H1 (cell line): ENCODE results near the gene LIMK2. TPM values are rescaled to one million over a fixed set of nuclear protein-coding genes. Genes with fewer than 3 reads are reported as not detected.

Experiments used
- CTCF ChIA-PET: fragments of 300-600 bp; sonication (Branson Sonifier 250); formaldehyde crosslinking; loops from one replicate; lab custom pipeline; 2021; ENCODE audit not compliant: partially characterized antibody; lab: Charles Lee
- POLR2A ChIA-PET: fragments of 300-600 bp; sonication (Branson Sonifier 250); formaldehyde crosslinking; loops from one replicate; lab custom pipeline; 2021; ENCODE audit warnings: inconsistent platforms; ENCODE audit not compliant: partially characterized antibody; lab: Charles Lee
- DNase-seq, 2 experiments: peaks; one replicate each; pipeline versions ENCODE4 v3.0.0 to v3.0.0-alpha.2; 2010 to 2022; ENCODE audit warnings: low spot score in 2 of 2, low read depth in 1 of 2, mixed read lengths in 1 of 2
- FAIRE-seq: peaks from 2 replicates; lab custom pipeline; 2011; peaks lifted over from hg19 to GRCh38; lab: Jason Lieb, UNC
- H2AFZ ChIP-seq: 2 replicates; pipeline ENCODE4 v1.8.1; 2012; ENCODE audit warnings: low read length, inconsistent platforms
- H2AK5ac ChIP-seq: 2 replicates; pipeline ENCODE4 v1.6.1; 2013; ENCODE audit warnings: low read depth, low read length
- H2BK120ac ChIP-seq: replicated peaks from 2 replicates; pipeline ENCODE3; 2013; ENCODE audit warnings: low read depth, low read length, inconsistent platforms
- H2BK12ac ChIP-seq: 2 replicates; pipeline ENCODE4 v1.6.1; 2013; ENCODE audit warnings: low read depth, low read length
- H2BK15ac ChIP-seq: 2 replicates; pipeline ENCODE4 v1.6.1; 2013; ENCODE audit warnings: low read length
- H2BK20ac ChIP-seq: 2 replicates; pipeline ENCODE4 v1.6.1; 2013; ENCODE audit warnings: low read length
- H2BK5ac ChIP-seq: 2 replicates; pipeline ENCODE4 v1.6.1; 2013; ENCODE audit warnings: low read depth, low read length
- H3K14ac ChIP-seq: 2 replicates; pipeline ENCODE4 v1.6.1; 2013; ENCODE audit warnings: inconsistent platforms; ENCODE audit not compliant: insufficient read length
- H3K18ac ChIP-seq: 2 replicates; pipeline ENCODE4 v1.6.1; 2013; ENCODE audit warnings: low read length; ENCODE audit errors: extremely low read depth
- H3K23ac ChIP-seq: 2 replicates; pipeline ENCODE4 v1.6.1; 2013; ENCODE audit warnings: inconsistent platforms; ENCODE audit not compliant: insufficient read length
- H3K23me2 ChIP-seq: 2 replicates; pipeline ENCODE4 v1.6.1; 2013; ENCODE audit warnings: low read depth, low read length
- H3K27ac ChIP-seq: 2 replicates; pipeline ENCODE4 v1.6.1; 2011; ENCODE audit warnings: low read depth, low read length, inconsistent platforms
- H3K27me3 ChIP-seq, 4 experiments: replicated peaks in 1 of 4; 1 replicate in 1 of 4; 2 replicates in 3 of 4; pipeline versions ENCODE4 v1.6.1 to v1.8.1; 2011 to 2013; ENCODE audit warnings: low read length in 3 of 4, mild to moderate bottlenecking in 3 of 4, inconsistent platforms in 2 of 4, mixed read lengths in 2 of 4, moderate library complexity in 1 of 4; ENCODE audit not compliant: control insufficient read depth in 3 of 4, insufficient read depth in 3 of 4; ENCODE audit errors: extremely low read depth in 1 of 4
- H3K36me3 ChIP-seq, 4 experiments: 2 replicates each; pipeline versions ENCODE4 v1.6.1 to v1.8.1; 2011 to 2013; ENCODE audit warnings: mild to moderate bottlenecking in 4 of 4, low read length in 3 of 4, moderate library complexity in 2 of 4, control low read depth in 1 of 4, inconsistent platforms in 1 of 4; ENCODE audit not compliant: insufficient read depth in 4 of 4, control insufficient read depth in 2 of 4
- H3K4ac ChIP-seq: replicated peaks from 2 replicates; pipeline ENCODE3; 2013; ENCODE audit warnings: low read length, low read depth, mixed read lengths, inconsistent platforms; ENCODE audit not compliant: insufficient read length
- H3K4me1 ChIP-seq, 4 experiments: replicated peaks in 1 of 4; 1 replicate in 1 of 4; 2 replicates in 3 of 4; pipeline versions ENCODE4 v1.6.1 to v1.8.1; 2011 to 2013; ENCODE audit warnings: low read length in 3 of 4, inconsistent platforms in 2 of 4, mixed read lengths in 1 of 4; ENCODE audit not compliant: insufficient read depth in 4 of 4, control insufficient read depth in 3 of 4
- H3K4me2 ChIP-seq, 2 experiments: 2 replicates each; pipeline versions ENCODE4 v1.6.1 to v1.8.1; 2011 to 2013; ENCODE audit warnings: low read depth in 2 of 2, low read length in 2 of 2, control low read depth in 1 of 2, inconsistent platforms in 1 of 2, mild to moderate bottlenecking in 1 of 2; ENCODE audit not compliant: insufficient read depth in 1 of 2
- H3K4me3 ChIP-seq, 4 experiments: fragments of 200-600, 300-600 bp in 1 of 4; sonication (generic), shearing (Covaris generic), sonication (Bioruptor Twin) in 1 of 4; 2 replicates each; pipeline versions ENCODE4 v1.5.1 to v1.8.1; 2011 to 2016; ENCODE audit warnings: low read length in 4 of 4, low read depth in 3 of 4, control low read depth in 2 of 4, inconsistent platforms in 2 of 4, mild to moderate bottlenecking in 2 of 4, mixed read lengths in 1 of 4, moderate library complexity in 1 of 4; ENCODE audit not compliant: insufficient read depth in 2 of 4; ENCODE audit errors: extremely low read depth in 1 of 4
- H3K56ac ChIP-seq: replicated peaks from 2 replicates; pipeline ENCODE3; 2013; ENCODE audit warnings: low read depth, mild to moderate bottlenecking, mixed read lengths, low read length, inconsistent platforms; ENCODE audit not compliant: insufficient read length
- H3K79me1 ChIP-seq: 2 replicates; pipeline ENCODE4 v1.6.1; 2013; ENCODE audit warnings: low read depth, low read length, control low read depth
- H3K79me2 ChIP-seq, 2 experiments: 2 replicates each; pipeline versions ENCODE4 v1.6.1 to v1.8.1; 2012 to 2013; ENCODE audit warnings: low read length in 2 of 2, mild to moderate bottlenecking in 2 of 2, inconsistent platforms in 1 of 2; ENCODE audit not compliant: insufficient read depth in 2 of 2, control insufficient read depth in 1 of 2
- H3K9ac ChIP-seq, 4 experiments: replicated peaks in 1 of 4; 1 replicate in 1 of 4; 2 replicates in 3 of 4; pipeline versions ENCODE4 v1.6.1 to v1.8.1; 2011 to 2013; ENCODE audit warnings: low read depth in 3 of 4, low read length in 3 of 4, control low read depth in 2 of 4, mild to moderate bottlenecking in 2 of 4, moderate library complexity in 2 of 4, inconsistent platforms in 1 of 4; ENCODE audit errors: extremely low read depth in 1 of 4
- H3K9me3 ChIP-seq, 2 experiments: 2 replicates each; pipeline versions ENCODE4 v1.6.1 to v1.8.1; 2012 to 2013; ENCODE audit warnings: mild to moderate bottlenecking in 2 of 2, moderate library complexity in 2 of 2, control low read depth in 1 of 2, inconsistent platforms in 1 of 2, low read depth in 1 of 2, low read length in 1 of 2, mixed read lengths in 1 of 2; ENCODE audit not compliant: insufficient read depth in 2 of 2
- H4K20me1 ChIP-seq, 2 experiments: replicated peaks in 1 of 2; 2 replicates each; pipeline versions ENCODE3 to v1.8.1; 2011 to 2013; ENCODE audit warnings: inconsistent platforms in 2 of 2, low read length in 2 of 2, mild to moderate bottlenecking in 1 of 2; ENCODE audit not compliant: insufficient read depth in 2 of 2, control insufficient read depth in 1 of 2
- H4K5ac ChIP-seq: 2 replicates; pipeline ENCODE4 v1.6.1; 2013; ENCODE audit warnings: low read length, low read depth, mixed read lengths, inconsistent platforms; ENCODE audit not compliant: insufficient read length
- H4K8ac ChIP-seq: 2 replicates; pipeline ENCODE4 v1.8.0; 2013; ENCODE audit warnings: mild to moderate bottlenecking, moderate library complexity, low read length, inconsistent platforms; ENCODE audit not compliant: insufficient read depth; ENCODE audit errors: extremely low read depth
- H4K91ac ChIP-seq: replicated peaks from 2 replicates; pipeline ENCODE3; 2013; ENCODE audit warnings: low read length, mixed read lengths, inconsistent platforms; ENCODE audit not compliant: insufficient read length
- TAF7 ChIP-seq: optimal IDR thresholded peaks from 2 replicates; pipeline ENCODE3; 2011; ENCODE audit warnings: low read depth, mild to moderate bottlenecking, inconsistent platforms, low read length, moderate library complexity, borderline replicate concordance
- WGBS, 2 experiments: shearing (Covaris generic) in 1 of 2; methylation state at CpG; one replicate each; pipeline versions ENCODE4 v1.1.6 to v1.1.7; 2013 to 2015; ENCODE audit warnings: low lambda C conversion rate in 2 of 2, mixed read lengths in 2 of 2, inconsistent platforms in 1 of 2, low coverage in 1 of 2, missing lambda C conversion rate in 1 of 2; ENCODE audit not compliant: insufficient replicate concordance in 2 of 2, insufficient coverage in 1 of 2, insufficient read length in 1 of 2; ENCODE audit errors: extremely low coverage in 1 of 2, missing lambda C conversion rate in 1 of 2; 5-methylcytosine and 5-hydroxymethylcytosine counted together
- polyA plus RNA-seq, 7 experiments: library from polyadenylated mRNA; depleted of rRNA in 3 of 7; stranded (reverse) in 5 of 7; unstranded in 2 of 7; fragments of >200 nt in 5 of 7; fragments of 200-250 nt in 2 of 7; gene quantifications; 1 replicate in 5 of 7; 2 replicates in 1 of 7; 4 replicates in 1 of 7; pipeline versions ENCODE4 v1.2.1 to v1.2.3, GENCODE V29; 2011 to 2013; ENCODE audit warnings: missing spikeins in 2 of 7, mixed read lengths in 2 of 7
- total RNA-seq: library from RNA; stranded (reverse); fragmentation: NEBNext Ultra II Directional; extraction: Animal tissue kit (Norgen Biotek cat#: 25700); gene quantifications from 2 replicates; pipeline ENCODE4 v1.2.1, GENCODE V29; 2021

Gene LIMK2
- total and polyA plus RNA-seq, 2 of the 8 experiments (the other 6 are each of a cell fraction or from before 2014, with no cell fraction given), result 13.2 to 37.6 TPM

- no peak for DNase-seq
- Histone ChIP-seq H3K56ac (no peak overlapping the region), H4K91ac (no peak overlapping the region), H4K20me1 (peaks cover 3 to 5% of the 10 kb centered on the region in 2 experiments), H3K23me2 (no peaks in the 10 kb centered on the region), H4K8ac (no peak overlapping the region), H3K79me1 (no peaks in the 10 kb centered on the region), H3K4me2 (no peak overlapping the region), H3K9me3 (no peaks in the 10 kb centered on the region), H3K4me1 (peaks cover 0 to 8% (median 4%) of the 10 kb centered on the region in 4 experiments; a peak in 4 of 7 replicates), H4K5ac (no peak overlapping the region), H3K27me3 (no peaks in the 10 kb centered on the region), H2BK5ac (no peak overlapping the region), H2BK15ac (no peak overlapping the region), H3K27ac (no peak overlapping the region), H3K23ac (no peak overlapping the region), H3K18ac (no peak overlapping the region), H3K79me2 (no peaks in the 10 kb centered on the region), H2AFZ (no peak overlapping the region), H2AK5ac (no peak overlapping the region), H2BK20ac (no peak overlapping the region), H2BK120ac (no peak overlapping the region), H2BK12ac (no peak overlapping the region), H3K36me3 (peaks cover 15 to 60% (median 25%) of the 10 kb centered on the region in 4 experiments), H3K4me3 (no peak overlapping the region), H3K14ac (no peak overlapping the region), H3K4ac (no peak overlapping the region), H3K9ac (no peak overlapping the region)
- WGBS, 2 experiments, result 83% methylated on average over 6 of the region's 6 CpGs; no CpG with 5 or more reads in 1 of the 2 experiments
- ChIA-PET CTCF (interaction anchor here (0.7 to 8.2 kb wide), 9 partner anchors 9 to 84 kb away, joined by 3 to 122 read pairs (median 3); partner anchors contain the start of genes LIMK2 and PIK3IP1), POLR2A (interaction anchor here (1.0 to 6.0 kb wide), 4 partner anchors 14 to 76 kb away, joined by 3 to 30 read pairs (median 3); partner anchors contain the start of genes LIMK2 and PIK3IP1)
- FAIRE-seq, result no peak
- TF ChIP-seq TAF7, result no peak
These were observed 62.9 kb downstream of the LIMK2 start for GRCh38 chr22:31275018-31275417.
